Epithelial cell of esophagus (primary cell): ENCODE measurements around the gene CCDC90B.
"Not testable (repeated sequence)": the region's sequence is repeated elsewhere in the genome, so short reads cannot be mapped to it uniquely, and the experiment has no call there.

Experiments used
- DNase-seq: peaks from one replicate; pipeline ENCODE4 v3.0.0; 2010; ENCODE audit warnings: low read depth
- H3K4me3 ChIP-seq: 2 replicates; pipeline ENCODE4 v1.5.1; 2011; ENCODE audit warnings: mild to moderate bottlenecking, low read length, control low read depth
- TF ChIP-seq, protein P1 (sequence below): IDR thresholded peaks from 2 replicates; pipeline ENCODE4 v1.5.1; 2011; ENCODE audit warnings: low read depth, mild to moderate bottlenecking, low read length, control low read depth, inconsistent platforms; ENCODE audit not compliant: insufficient read depth; ENCODE audit errors: missing control alignments

The CCDC90B gene

DNA sequence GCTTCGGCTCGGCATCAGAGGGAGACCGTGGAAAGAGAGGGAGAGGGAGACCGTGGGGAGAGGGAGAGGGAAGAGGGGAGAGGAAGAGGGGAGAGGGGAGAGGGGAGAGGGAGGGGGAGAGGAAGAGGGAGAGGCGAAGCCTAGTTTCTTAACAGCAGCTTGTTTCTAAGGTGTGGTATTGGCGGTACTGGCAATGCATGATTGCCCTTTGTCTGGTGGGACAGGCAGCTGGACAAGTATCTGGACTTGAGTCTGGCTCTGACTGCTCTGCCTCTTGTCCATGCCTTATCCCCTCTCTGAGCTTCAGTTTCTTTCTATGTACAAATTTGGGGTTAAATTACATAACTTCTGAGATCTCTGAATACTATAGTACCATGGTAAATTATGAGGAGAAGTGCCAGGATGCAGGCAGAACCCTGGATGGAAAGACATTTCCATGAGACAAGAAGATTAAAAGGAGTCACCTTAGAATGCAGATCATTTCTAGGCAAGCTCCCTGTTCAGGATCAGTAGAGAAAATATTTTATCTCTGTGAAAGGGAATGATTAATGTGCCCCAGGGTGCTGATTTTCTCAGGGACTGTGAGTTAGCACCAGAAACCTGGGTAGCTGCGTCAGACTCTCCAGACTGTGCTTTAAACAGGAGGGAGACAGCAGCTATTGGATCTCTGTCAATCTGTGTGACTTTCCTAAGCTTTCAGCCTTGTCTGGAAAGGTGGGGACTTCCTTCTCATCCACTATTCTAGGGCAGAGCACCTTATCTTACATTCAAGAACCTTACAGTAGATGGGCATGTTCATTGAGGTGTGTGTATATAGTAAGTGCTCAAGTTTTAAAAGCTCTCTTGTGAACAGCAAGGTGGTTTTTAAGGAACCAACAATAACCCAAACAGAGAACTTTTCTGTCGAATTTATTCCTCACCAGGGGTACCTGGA is 31.9 kb upstream of the CCDC90B start:
- TF ChIP-seq, protein P1, sequence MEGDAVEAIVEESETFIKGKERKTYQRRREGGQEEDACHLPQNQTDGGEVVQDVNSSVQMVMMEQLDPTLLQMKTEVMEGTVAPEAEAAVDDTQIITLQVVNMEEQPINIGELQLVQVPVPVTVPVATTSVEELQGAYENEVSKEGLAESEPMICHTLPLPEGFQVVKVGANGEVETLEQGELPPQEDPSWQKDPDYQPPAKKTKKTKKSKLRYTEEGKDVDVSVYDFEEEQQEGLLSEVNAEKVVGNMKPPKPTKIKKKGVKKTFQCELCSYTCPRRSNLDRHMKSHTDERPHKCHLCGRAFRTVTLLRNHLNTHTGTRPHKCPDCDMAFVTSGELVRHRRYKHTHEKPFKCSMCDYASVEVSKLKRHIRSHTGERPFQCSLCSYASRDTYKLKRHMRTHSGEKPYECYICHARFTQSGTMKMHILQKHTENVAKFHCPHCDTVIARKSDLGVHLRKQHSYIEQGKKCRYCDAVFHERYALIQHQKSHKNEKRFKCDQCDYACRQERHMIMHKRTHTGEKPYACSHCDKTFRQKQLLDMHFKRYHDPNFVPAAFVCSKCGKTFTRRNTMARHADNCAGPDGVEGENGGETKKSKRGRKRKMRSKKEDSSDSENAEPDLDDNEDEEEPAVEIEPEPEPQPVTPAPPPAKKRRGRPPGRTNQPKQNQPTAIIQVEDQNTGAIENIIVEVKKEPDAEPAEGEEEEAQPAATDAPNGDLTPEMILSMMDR, result no peak
- DNase-seq, result peak; percentile 36

DNA sequence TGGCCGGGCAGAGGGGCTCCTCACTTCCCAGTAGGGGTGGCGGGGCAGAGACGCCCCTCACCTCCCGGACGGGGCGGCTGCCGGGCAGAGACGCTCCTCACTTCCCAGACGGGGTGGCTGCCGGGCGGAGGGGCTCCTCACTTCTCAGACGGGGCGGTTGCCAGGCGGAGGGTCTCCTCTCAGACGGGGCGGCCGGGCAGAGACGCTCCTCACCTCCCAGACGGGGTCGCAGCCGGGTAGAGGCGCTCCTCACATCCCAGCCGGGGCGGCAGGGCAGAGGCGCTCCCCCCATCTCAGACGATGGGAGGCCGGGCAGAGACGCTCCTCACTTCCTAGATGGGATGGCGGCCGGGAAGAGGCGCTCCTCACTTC is 30.7 kb upstream of the CCDC90B start:
- not testable (repeated sequence) for DNase-seq

More for the DNA sequence above, 31.9 kb upstream of the CCDC90B start:
- no peak overlapping the region for H3K4me3 ChIP-seq

GRCh38 chr11:83316143-83316896 is 30.2 kb upstream of the CCDC90B start:
- not testable (repeated sequence) for DNase-seq, H3K4me3 ChIP-seq

More for the DNA sequence above, 30.7 kb upstream of the CCDC90B start:
- H3K4me3 ChIP-seq, result not testable (repeated sequence)

- TF ChIP-seq, protein P1, result no peak
- DNase-seq, result no peak
- no peak overlapping the region for H3K4me3 ChIP-seq
Measured at GRCh38 chr11:83312430-83312829, 26.3 kb upstream of the CCDC90B start.

DNA sequence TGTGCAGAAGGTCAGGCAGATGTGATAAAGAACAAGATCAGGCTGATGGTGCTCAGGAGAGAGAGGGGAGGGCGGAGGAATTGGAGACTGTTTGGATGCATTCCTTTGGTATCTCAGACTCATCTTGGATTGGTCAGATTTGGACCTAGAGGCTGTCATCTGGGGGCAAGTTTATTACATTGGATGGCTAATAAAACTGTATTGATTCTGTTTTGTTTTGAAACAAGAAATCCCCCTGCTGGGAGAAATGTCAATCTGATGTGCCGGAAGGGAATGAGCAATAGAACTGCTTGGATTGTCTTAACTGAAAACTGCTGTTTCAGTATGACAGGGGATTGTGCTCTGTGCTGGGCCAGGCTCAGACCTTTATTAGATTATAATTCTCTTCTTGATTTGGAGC is 25.5 kb upstream of the CCDC90B start:
- TF ChIP-seq, protein P1, result no peak
- no peak for DNase-seq
- H3K4me3 ChIP-seq, result no peak overlapping the region

DNA sequence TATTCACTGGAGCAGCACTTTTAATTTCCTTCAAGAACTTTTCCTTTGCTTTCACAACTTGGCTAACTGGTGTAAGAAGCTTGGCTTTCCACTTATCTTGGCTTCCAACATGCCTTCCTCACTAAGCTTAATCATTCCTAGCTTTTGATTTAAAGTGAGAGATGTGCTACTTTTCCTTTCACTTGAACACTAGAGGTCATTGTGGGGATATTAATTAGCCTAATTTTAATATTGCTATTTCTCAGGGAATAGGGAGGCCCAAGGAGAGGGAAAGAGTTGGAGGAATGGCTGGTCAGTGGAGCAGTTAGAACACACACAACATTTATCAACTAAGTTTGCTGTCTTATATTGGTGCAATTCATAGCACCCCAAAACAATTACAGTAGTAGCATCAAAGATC is 24.6 kb upstream of the CCDC90B start:
- TF ChIP-seq, protein P1, result no peak
- H3K4me3 ChIP-seq, result no peak overlapping the region
- no peak for DNase-seq

DNA sequence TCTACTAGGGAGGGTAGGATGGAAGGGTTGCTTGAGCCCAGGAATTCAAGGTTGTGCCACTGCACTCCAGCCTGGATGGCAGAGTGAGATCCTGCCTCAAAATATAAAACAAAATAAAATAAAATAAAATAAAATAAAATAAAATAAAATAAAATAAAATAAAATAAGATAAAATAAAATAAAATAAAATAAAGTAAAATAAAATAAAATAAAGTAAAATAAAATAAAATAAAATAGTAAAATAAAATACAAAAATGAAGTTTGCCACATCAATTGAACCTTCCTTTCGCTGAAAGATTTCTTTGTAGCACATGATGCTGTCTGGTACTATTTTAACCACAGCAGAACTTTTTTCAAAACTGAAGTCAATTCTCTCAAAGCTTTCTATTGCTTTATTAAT is 22.4 kb upstream of the CCDC90B start:
- not testable (repeated sequence) for H3K4me3 ChIP-seq, DNase-seq

GRCh38 chr11:83306200-83307080 is 20.3 kb upstream of the CCDC90B start:
- no peak overlapping the region for H3K4me3 ChIP-seq
- TF ChIP-seq, protein P1, result no peak
- DNase-seq, result no peak
